Nephron progenitor cell (in vitro differentiated cells): ENCODE data around the gene KCNH4.
"Not testable (repeated sequence)": the region's sequence is repeated elsewhere in the genome, so short reads cannot be mapped to it uniquely, and the experiment has no call there.

ENCODE experiments used
- DNase-seq: peaks from one replicate; pipeline ENCODE4 v3.0.0; 2021
- H3K27ac Mint-ChIP-seq: 2 replicates; pipeline ENCODE4 v1.8.0; 2021; ENCODE audit warnings: mild to moderate bottlenecking, moderate library complexity, mixed read lengths
- H3K27me3 Mint-ChIP-seq: 2 replicates; pipeline ENCODE4 v1.8.0; 2021; ENCODE audit warnings: mild to moderate bottlenecking, low read depth, mixed read lengths; ENCODE audit not compliant: poor library complexity
- H3K36me3 Mint-ChIP-seq: 2 replicates; pipeline ENCODE4 v1.8.0; 2021; ENCODE audit warnings: low read depth, mixed read lengths
- H3K4me1 Mint-ChIP-seq: 2 replicates; pipeline ENCODE4 v1.8.0; 2021; ENCODE audit warnings: mixed read lengths
- H3K4me3 Mint-ChIP-seq: 2 replicates; pipeline ENCODE4 v1.8.0; 2021; ENCODE audit warnings: mild to moderate bottlenecking, moderate library complexity, mixed read lengths
- H3K9me3 Mint-ChIP-seq: 2 replicates; pipeline ENCODE4 v1.8.0; 2021; ENCODE audit warnings: mild to moderate bottlenecking, moderate library complexity, mixed read lengths
- TF ChIP-seq, protein P1 (sequence below): fragments of 200-600 bp; sonication (generic); IDR thresholded peaks from 2 replicates; pipeline ENCODE4 v1.5.0; 2021; ENCODE audit warnings: antibody characterized with exemption

Gene KCNH4

DNA sequence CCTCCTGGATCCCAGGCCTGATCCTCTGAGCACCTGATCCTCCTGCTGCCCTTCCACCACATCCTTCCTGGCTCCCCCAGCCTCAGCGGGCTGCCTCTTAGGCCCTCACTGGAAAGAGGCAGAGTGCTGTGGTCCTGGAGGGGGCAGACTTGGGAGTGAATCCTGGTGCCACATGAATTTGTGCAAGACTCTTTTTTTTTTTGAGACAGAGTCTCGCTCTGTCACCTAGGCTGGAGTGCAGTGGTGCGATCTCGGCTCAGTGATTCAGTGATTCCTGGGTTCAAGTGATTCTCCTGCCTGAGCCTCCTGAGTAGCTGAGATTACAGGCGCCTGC, 10.3 kb upstream of the KCNH4 start:
- DNase-seq = no peak
- no peaks in the 10 kb centered on the region for H3K36me3 Mint-ChIP-seq
- TF ChIP-seq, protein P1, sequence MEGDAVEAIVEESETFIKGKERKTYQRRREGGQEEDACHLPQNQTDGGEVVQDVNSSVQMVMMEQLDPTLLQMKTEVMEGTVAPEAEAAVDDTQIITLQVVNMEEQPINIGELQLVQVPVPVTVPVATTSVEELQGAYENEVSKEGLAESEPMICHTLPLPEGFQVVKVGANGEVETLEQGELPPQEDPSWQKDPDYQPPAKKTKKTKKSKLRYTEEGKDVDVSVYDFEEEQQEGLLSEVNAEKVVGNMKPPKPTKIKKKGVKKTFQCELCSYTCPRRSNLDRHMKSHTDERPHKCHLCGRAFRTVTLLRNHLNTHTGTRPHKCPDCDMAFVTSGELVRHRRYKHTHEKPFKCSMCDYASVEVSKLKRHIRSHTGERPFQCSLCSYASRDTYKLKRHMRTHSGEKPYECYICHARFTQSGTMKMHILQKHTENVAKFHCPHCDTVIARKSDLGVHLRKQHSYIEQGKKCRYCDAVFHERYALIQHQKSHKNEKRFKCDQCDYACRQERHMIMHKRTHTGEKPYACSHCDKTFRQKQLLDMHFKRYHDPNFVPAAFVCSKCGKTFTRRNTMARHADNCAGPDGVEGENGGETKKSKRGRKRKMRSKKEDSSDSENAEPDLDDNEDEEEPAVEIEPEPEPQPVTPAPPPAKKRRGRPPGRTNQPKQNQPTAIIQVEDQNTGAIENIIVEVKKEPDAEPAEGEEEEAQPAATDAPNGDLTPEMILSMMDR = no peak
- no peak overlapping the region for H3K4me3 Mint-ChIP-seq
- peaks cover 16% of the 10 kb centered on the region for H3K4me1 Mint-ChIP-seq
- no peaks in the 10 kb centered on the region for H3K9me3 Mint-ChIP-seq
- H3K27ac Mint-ChIP-seq = no peak overlapping the region
- H3K27me3 Mint-ChIP-seq = peaks cover 15% of the 10 kb centered on the region

DNA sequence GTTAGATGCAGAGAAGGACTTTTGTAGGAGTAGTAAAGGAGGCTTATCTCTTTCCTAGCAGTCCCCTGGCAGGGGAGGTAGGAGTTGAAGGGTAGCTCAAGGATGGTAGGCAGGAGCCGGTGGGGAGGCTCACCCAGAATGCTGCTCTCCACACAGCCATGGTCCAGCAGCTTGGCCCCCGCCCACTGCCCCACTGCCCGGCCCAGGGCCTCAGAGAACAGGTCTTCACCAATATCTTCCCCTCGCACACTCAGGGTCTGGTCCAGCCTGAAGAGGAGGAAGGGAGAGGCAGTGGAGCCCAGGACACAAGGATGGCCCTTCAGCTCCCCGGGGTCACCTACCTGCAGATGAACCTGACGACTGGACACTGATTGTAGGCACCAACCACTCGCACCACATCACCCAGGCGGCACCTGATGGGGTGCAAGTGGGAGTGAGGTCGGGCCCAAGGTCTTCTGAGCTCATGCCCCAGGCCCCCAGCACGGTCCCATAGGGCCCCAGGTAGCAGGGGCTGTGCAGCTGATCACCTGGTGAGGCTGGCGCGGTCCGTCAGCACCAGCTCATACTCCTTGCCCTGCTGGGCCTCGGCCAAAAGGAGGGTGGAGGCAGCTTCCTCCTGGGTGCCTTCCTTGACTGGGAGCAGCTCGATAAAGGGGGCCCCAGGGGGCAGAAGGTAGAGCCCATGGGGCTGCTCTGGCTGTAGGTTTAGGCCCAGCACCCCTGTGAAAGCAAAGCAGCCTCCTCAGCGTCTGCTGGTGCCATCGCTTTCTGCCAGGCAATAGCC, 9.7 kb upstream of the KCNH4 start:
- no peak overlapping the region for H3K4me3 Mint-ChIP-seq
- TF ChIP-seq, protein P1 = no peak
- peaks cover 20% of the 10 kb centered on the region for H3K27me3 Mint-ChIP-seq
- DNase-seq = no peak
- H3K4me1 Mint-ChIP-seq = peaks cover 22% of the 10 kb centered on the region
- no peak overlapping the region for H3K27ac Mint-ChIP-seq
- no peaks in the 10 kb centered on the region for H3K36me3 Mint-ChIP-seq
- no peaks in the 10 kb centered on the region for H3K9me3 Mint-ChIP-seq

DNA sequence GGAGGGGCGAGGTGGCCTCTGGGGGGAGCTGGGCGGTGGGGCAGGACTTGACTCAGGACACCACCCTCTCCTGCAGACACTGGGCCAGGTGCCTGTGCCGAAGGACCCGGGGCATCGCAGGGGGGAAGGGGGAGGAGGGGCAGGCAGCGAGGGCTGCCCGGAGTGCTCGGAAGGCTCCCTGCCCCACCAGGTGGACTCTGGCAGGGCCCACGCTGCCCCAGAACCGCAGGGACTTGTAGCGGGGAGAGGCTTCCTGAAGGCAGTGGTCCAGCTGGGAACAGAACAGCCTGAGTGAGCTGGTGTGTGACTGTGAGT, 8.7 kb upstream of the KCNH4 start:
- no peak overlapping the region for H3K4me3 Mint-ChIP-seq
- TF ChIP-seq, protein P1 = no peak
- H3K27me3 Mint-ChIP-seq = peaks cover 31% of the 10 kb centered on the region
- H3K36me3 Mint-ChIP-seq = no peaks in the 10 kb centered on the region
- peaks cover 29% of the 10 kb centered on the region for H3K4me1 Mint-ChIP-seq
- DNase-seq = no peak
- no peaks in the 10 kb centered on the region for H3K9me3 Mint-ChIP-seq
- H3K27ac Mint-ChIP-seq = no peak overlapping the region

DNA sequence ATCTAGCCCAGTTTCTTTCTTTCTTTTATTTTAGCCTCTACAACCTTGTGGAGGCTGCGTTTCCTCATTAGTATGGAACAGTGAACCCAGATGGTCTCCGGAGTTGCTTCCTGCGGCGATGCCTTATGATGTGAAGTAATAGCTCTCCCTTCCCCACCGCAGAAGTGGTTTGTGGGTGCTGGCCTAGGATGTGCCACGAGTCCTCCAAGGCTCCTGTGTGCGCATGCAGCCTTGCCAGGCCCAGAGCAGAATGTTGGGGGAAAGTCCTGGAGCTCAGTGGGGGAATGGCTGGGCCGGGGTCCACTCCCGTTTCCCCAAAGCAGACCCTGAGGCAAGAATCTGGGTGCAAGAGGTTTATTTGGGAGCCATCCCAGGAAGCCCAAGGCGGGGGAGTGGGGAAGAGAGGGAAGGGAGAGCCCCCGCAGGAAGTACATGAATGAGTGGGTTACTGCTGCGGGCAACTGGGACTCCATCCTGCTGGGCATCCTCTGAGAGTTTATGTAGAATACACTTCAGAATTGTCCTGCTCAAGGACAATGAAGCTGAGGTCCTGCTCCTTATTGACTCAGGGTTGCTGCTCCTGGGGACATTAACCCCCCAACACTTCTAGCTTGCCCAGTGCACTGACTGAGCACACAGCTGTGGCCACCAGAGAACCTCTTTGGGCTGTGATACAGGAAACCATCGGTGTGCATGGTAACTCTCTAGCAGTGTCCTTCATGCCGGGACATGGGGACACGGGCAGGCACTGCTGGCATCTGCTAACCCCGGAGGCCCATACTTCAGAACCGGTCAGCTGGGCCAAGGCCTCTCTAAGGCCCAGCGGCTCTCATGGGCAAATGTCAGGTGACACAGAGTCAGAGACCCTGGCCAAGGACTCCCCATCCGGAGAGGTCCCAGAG, 8.1 kb upstream of the KCNH4 start:
- Mint-ChIP-seq H3K4me3 (no peak overlapping the region), H3K9me3 (no peaks in the 10 kb centered on the region), H3K27ac (no peak overlapping the region), H3K36me3 (no peaks in the 10 kb centered on the region), H3K27me3 (peaks cover 32% of the 10 kb centered on the region), H3K4me1 (peaks cover 25% of the 10 kb centered on the region)
- no peak for DNase-seq
- TF ChIP-seq, protein P1 = no peak

DNA sequence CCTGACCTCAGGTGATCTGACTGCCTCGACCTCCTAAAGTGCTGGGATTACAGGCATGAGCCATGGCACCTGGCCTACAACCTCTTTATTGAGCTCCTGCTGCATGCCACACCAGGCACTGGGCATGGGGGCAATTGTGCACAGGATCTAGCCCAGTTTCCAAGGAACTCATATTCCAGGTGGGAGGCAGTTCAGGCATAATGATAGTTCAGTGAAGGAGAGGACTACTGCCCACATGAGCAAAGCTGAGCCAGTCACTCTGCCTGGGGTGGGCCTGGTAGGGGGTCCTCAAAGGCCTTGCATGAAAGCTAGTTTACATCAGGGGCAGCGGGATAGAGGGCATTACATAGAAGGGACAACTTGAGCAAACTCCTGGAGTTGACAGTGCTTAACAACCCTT, 6.9 kb upstream of the KCNH4 start:
- peaks cover 44% of the 10 kb centered on the region for H3K27me3 Mint-ChIP-seq
- no peak overlapping the region for H3K27ac Mint-ChIP-seq
- no peak for DNase-seq
- H3K4me3 Mint-ChIP-seq = no peak overlapping the region
- no peaks in the 10 kb centered on the region for H3K36me3 Mint-ChIP-seq
- TF ChIP-seq, protein P1 = no peak
- no peaks in the 10 kb centered on the region for H3K9me3 Mint-ChIP-seq
- peaks cover 24% of the 10 kb centered on the region for H3K4me1 Mint-ChIP-seq

DNA sequence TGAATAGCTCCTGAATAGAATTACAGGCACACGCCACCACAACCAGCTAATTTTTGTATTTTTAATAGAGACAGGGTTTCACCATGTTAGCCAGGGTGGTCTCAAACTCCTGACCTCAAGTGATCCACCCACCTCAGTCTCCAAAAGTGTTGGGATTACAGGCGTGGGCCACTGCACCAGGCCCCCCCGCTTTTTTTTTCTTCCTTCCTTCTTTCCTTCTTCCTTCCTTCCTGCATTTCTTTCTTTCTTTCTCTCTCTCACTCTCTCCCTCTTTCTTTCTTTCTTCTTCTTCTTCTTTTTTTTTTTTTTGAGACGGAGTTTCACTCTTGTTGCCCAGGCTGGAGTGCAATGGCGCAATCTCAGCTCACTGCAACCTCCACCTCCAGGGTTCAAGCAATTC, 5.2 kb upstream of the KCNH4 start:
- Mint-ChIP-seq H3K27me3 (peaks cover 60% of the 10 kb centered on the region), H3K4me1 (peaks cover 24% of the 10 kb centered on the region)
- H3K27ac Mint-ChIP-seq, DNase-seq, H3K4me3 Mint-ChIP-seq, H3K36me3 Mint-ChIP-seq, H3K9me3 Mint-ChIP-seq: not testable (repeated sequence)
